CD4-positive, alpha-beta T cell (primary cell): ENCODE data around the gene ACTA2. TPM values are rescaled to one million over a fixed set of nuclear protein-coding genes. Genes with fewer than 3 reads are reported as not detected.
"Not testable (repeated sequence)": the region's sequence is repeated elsewhere in the genome, so short reads cannot be mapped to it uniquely, and the experiment has no call there.

Experiments used
- ATAC-seq: fragments of 200-7000 bp; cut with Tn5 transposase; one replicate; pipeline ENCODE4 v1.10.0; 2022; ENCODE audit warnings: mild to moderate bottlenecking; ENCODE audit not compliant: poor library complexity
- CTCF ChIA-PET: fragments of 350-600 bp; sonication (Branson Sonifier 250); formaldehyde crosslinking; loops from one replicate; lab custom pipeline; 2021; ENCODE audit warnings: antibody characterized with exemption, inconsistent platforms; lab: Charles Lee
- POLR2A ChIA-PET: fragments of 350-600 bp; sonication (Branson Sonifier 250); formaldehyde crosslinking; loops from one replicate; lab custom pipeline; 2021; ENCODE audit warnings: antibody characterized with exemption, inconsistent platforms; lab: Charles Lee
- DNase-seq, 14 experiments: peaks; one replicate each; pipeline ENCODE4 v3.0.0-alpha.2; 2013 to 2020; ENCODE audit warnings: mixed read lengths in 2 of 14
- H3K27ac ChIP-seq, 2 donors: one replicate each; pipeline versions ENCODE4 v1.5.1 to v1.7.0; 2013; ENCODE audit warnings: low read length in 2 of 2, low read depth in 1 of 2, mild to moderate bottlenecking in 1 of 2
- H3K27me3 ChIP-seq, 2 experiments: 1 replicate in 1 of 2; 2 replicates in 1 of 2; pipeline versions ENCODE4 v1.6.1 to v1.7.0; 2013; ENCODE audit warnings: low read length in 2 of 2, control low read depth in 1 of 2, mild to moderate bottlenecking in 1 of 2, moderate library complexity in 1 of 2; ENCODE audit not compliant: insufficient read depth in 2 of 2, control insufficient read depth in 1 of 2
- H3K36me3 ChIP-seq: one replicate; pipeline ENCODE4 v1.6.1; 2013; ENCODE audit warnings: low read length, control low read depth; ENCODE audit not compliant: insufficient read depth
- H3K4me1 ChIP-seq: one replicate; pipeline ENCODE4 v1.6.1; 2013; ENCODE audit warnings: low read length, control low read depth; ENCODE audit not compliant: insufficient read depth
- H3K4me3 ChIP-seq: one replicate; pipeline ENCODE4 v1.5.1; 2013; ENCODE audit warnings: mild to moderate bottlenecking, low read length, moderate library complexity
- H3K9me3 ChIP-seq, 2 experiments: 1 replicate in 1 of 2; 2 replicates in 1 of 2; pipeline versions ENCODE4 v1.6.1 to v1.7.0; 2013; ENCODE audit warnings: low read length in 2 of 2, mild to moderate bottlenecking in 2 of 2, control low read depth in 1 of 2, moderate library complexity in 1 of 2; ENCODE audit not compliant: control insufficient read depth in 1 of 2, insufficient read depth in 1 of 2
- H3K27ac Mint-ChIP-seq: one replicate; pipeline ENCODE4 v1.8.0; 2020; ENCODE audit warnings: mixed read lengths
- H3K27me3 Mint-ChIP-seq: one replicate; pipeline ENCODE4 v1.8.0; 2021; ENCODE audit warnings: mixed read lengths
- H3K36me3 Mint-ChIP-seq: one replicate; pipeline ENCODE4 v1.8.0; 2021; ENCODE audit warnings: low read depth, mixed read lengths
- H3K4me1 Mint-ChIP-seq: one replicate; pipeline ENCODE4 v1.8.0; 2021; ENCODE audit warnings: low read depth, mixed read lengths
- H3K4me3 Mint-ChIP-seq: one replicate; pipeline ENCODE4 v1.8.0; 2020; ENCODE audit warnings: mild to moderate bottlenecking, mixed read lengths
- H3K9me3 Mint-ChIP-seq: one replicate; pipeline ENCODE4 v1.8.0; 2020; ENCODE audit warnings: mixed read lengths
- CTCF ChIP-seq: fragments of 200-600 bp; IDR thresholded peaks from one replicate; pipeline ENCODE4 v1.8.0; 2022; ENCODE audit warnings: antibody characterized with exemption, mild to moderate bottlenecking
- intact Hi-C, 2 experiments: fragments of 100-400 bp; cut with DNase I in 1 of 2; cut with micrococcal nuclease in 1 of 2; formaldehyde crosslinking; loops; one replicate each; pipeline versions ENCODE4 v1.15.1 to v1.9.0; 2023 to 2025; cut with DNase I, micrococcal nuclease
- total RNA-seq, 174 experiments: library from RNA in 2 of 174; stranded (reverse) in 2 of 174; gene quantifications; one replicate each; pipeline ENCODE4 v1.2.3 and lab custom pipeline; 2021 to 2026

The ACTA2 gene
- total RNA-seq, 2 experiments from 2014 or later, result 1.8 to 2.1 TPM

GRCh38 chr10:88933564-88933963 lies 19.0 kb downstream of the ACTA2 start:
- no peaks in the 10 kb centered on the region for H3K9me3 ChIP-seq
- H3K4me1 ChIP-seq, result peaks cover 11% of the 10 kb centered on the region
- Mint-ChIP-seq H3K36me3 (peaks cover 6% of the 10 kb centered on the region), H3K27ac (no peak overlapping the region), H3K4me3 (no peak overlapping the region), H3K9me3 (no peaks in the 10 kb centered on the region), H3K4me1 (peaks cover 21% of the 10 kb centered on the region), H3K27me3 (no peaks in the 10 kb centered on the region)
- ATAC-seq (no peak), DNase-seq (no peak)
- intact Hi-C loops, result loop anchor here in 1 of 2 experiments (5.0 to 10.0 kb wide), 2 partner anchors 371 to 631 kb away; no protein-coding TSS in a partner anchor
- no peak overlapping the region for H3K4me3 ChIP-seq
- TF ChIP-seq CTCF, result no peak
- no peak overlapping the region for H3K27ac ChIP-seq
- H3K27me3 ChIP-seq, result no peaks in the 10 kb centered on the region
- H3K36me3 ChIP-seq, result no peaks in the 10 kb centered on the region
- ChIA-PET POLR2A (interaction anchor here (0.7 to 3.9 kb wide), 5 partner anchors 54 to 274 kb away, joined by 3 to 22 read pairs (median 6); partner anchors contain the start of genes CH25H, FAS and STAMBPL1), CTCF (interaction anchor here (1.1 to 6.6 kb wide), 9 partner anchors 54 to 318 kb away, joined by 3 to 85 read pairs (median 4); partner anchors contain the start of genes FAS and LIPA)

- peaks cover 10% of the 10 kb centered on the region for H3K36me3 Mint-ChIP-seq
- ChIA-PET POLR2A (interaction anchor here (0.7 to 3.9 kb wide), 6 partner anchors 42 to 275 kb away, joined by 3 to 22 read pairs (median 4); partner anchors contain the start of genes CH25H, FAS and STAMBPL1), CTCF (interaction anchor here (0.5 to 6.6 kb wide), 18 partner anchors 11 to 319 kb away, joined by 3 to 85 read pairs (median 4); partner anchors contain the start of genes FAS and LIPA)
- intact Hi-C loops, result loop anchor here (1.0 to 10.0 kb wide), 5 partner anchors 97 to 632 kb away; no protein-coding TSS in a partner anchor
- H3K4me1 ChIP-seq, result peaks cover 11% of the 10 kb centered on the region
- ATAC-seq (peak; percentile 82), DNase-seq (peak in 11 of 14 experiments; percentile 2 to 76 (median 20))
- H3K27ac ChIP-seq, result no peak overlapping the region
- no peaks in the 10 kb centered on the region for H3K9me3 Mint-ChIP-seq
- H3K36me3 ChIP-seq, result peaks cover 5% of the 10 kb centered on the region
- H3K4me1 Mint-ChIP-seq, result peaks cover 21% of the 10 kb centered on the region
- no peaks in the 10 kb centered on the region for H3K27me3 Mint-ChIP-seq
- no peaks in the 10 kb centered on the region for H3K9me3 ChIP-seq
- H3K4me3 Mint-ChIP-seq, result no peak overlapping the region
- no peak overlapping the region for H3K27ac Mint-ChIP-seq
- TF ChIP-seq CTCF, result peak; percentile 76
- H3K27me3 ChIP-seq, result no peaks in the 10 kb centered on the region
- no peak overlapping the region for H3K4me3 ChIP-seq
These were observed 19.9 kb downstream of the ACTA2 start for GRCh38 chr10:88932539-88933256.

GRCh38 chr10:88932029-88932428 lies 20.5 kb downstream of the ACTA2 start:
- H3K27ac Mint-ChIP-seq, H3K27ac ChIP-seq, H3K27me3 Mint-ChIP-seq, H3K4me3 Mint-ChIP-seq, H3K9me3 Mint-ChIP-seq, H3K9me3 ChIP-seq, ATAC-seq, H3K4me3 ChIP-seq, DNase-seq, H3K27me3 ChIP-seq, H3K36me3 ChIP-seq: not testable (repeated sequence)
- CTCF ChIA-PET, result interaction anchor here (0.5 to 6.6 kb wide), 16 partner anchors 11 to 319 kb away, joined by 3 to 85 read pairs (median 4); partner anchors contain the start of genes FAS and LIPA
- intact Hi-C loops, result loop anchor here (1.0 to 10.0 kb wide), 5 partner anchors 97 to 633 kb away; no protein-coding TSS in a partner anchor
- peaks cover 21% of the 10 kb centered on the region for H3K4me1 Mint-ChIP-seq
- peaks cover 11% of the 10 kb centered on the region for H3K4me1 ChIP-seq
- H3K36me3 Mint-ChIP-seq, result peaks cover 17% of the 10 kb centered on the region
- POLR2A ChIA-PET, result interaction anchor here (1.1 to 3.9 kb wide), 4 partner anchors 24 to 96 kb away, joined by 3 to 22 read pairs (median 6); partner anchors contain the start of gene STAMBPL1
